ENCODE measurements around the gene CHCHD3.
"Not testable (repeated sequence)": the region's sequence is repeated elsewhere in the genome, so short reads cannot be mapped to it uniquely, and the experiment has no call there.

The CHCHD3 gene

DNA sequence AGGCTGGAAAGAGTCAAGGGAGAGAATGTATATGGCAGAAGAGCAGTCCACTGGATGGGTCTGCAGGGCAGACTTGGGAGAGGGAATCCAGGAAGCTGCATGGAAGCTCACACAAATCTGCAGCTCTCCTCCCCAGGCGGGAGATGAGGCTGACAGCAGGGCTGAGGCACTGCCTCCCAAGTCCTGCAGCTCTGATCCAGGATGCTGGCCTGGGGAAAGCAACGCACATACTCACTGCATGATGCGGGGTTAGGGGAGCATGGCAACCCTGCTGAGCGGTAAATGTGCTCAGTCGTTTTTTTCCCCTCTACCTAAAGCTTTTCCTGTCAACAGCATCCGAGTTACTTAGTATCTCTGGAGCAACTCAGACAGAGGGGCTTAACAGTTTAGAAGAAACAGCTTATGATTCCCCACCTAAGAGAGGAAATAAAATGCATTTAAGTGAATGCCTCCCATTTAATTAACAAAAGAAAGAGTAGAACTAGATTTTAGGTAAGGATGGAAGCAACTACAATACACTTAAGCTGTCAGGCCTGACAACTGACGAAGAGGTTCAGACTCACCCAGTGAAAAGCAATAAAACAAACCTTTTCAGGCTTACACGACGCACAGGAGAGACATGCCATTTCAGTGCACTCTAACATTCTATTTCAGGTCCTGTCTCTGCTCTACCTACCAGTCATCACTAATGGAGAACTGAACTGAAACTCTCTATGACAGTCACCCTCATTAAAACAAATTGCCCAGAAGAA lies 37.0 kb downstream of the CHCHD3 start:
- DNase-seq (ENCODE audit: low spot score) = no peak

DNA sequence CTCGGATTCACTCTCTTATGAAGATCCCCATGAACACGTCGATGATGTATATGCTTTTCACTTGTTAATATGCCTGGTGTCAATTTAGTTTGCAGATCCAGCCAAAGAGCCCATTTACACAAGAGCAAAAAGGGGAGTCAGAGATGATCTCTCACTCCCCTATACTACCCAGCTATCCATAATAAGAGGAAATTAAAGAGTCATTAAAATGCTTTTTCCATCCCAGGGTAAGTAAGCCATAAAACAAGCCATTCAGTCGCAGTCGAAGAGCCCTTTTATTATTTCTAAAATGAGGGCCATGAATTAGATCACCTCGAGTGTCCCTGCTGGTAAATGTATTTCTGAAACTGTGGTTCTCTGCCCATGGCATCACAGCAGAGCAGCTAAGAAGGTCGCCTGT lies 41.2 kb downstream of the CHCHD3 start:
- no peak for DNase-seq (ENCODE audit: low spot score)

DNA sequence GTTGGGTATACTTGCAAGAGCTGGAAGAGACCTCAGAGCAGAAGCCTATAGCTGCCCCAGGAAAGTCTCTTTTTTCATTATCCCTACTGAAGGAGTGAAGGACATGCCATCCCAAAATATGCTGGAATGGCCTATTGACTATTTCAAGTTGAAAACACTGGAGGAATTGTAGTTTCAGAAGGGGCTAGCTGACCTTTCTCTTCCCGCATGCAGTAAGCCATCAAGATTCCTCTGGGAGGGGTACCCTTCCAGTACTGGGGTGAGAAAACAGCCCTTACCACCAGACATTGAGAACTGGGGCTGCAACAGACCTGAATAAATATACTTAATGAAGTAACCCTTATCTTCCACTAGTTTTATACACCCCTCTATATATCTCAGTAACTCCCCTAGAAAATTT lies 41.7 kb downstream of the CHCHD3 start:
- no peak for DNase-seq (ENCODE audit: low spot score)

DNA sequence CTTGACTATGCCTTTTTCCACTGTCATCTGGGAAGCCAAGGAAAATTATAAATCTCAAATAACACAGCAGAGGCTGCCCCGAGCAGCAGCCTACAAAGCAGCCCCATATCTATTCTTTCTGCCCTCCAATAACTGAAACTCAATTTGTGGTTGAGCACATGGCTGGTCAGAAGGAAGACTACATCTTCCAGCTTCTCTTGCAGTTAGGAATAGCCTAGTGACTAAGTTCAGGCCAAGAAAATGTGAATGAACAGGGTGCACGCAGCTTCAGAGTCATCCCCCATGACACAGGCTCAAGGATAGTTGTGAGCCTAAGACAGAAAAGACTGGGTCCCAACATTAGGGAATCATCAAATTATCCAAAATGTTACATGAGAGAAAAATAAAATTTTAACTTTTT lies 42.3 kb downstream of the CHCHD3 start:
- DNase-seq (ENCODE audit: low spot score) = no peak

DNA sequence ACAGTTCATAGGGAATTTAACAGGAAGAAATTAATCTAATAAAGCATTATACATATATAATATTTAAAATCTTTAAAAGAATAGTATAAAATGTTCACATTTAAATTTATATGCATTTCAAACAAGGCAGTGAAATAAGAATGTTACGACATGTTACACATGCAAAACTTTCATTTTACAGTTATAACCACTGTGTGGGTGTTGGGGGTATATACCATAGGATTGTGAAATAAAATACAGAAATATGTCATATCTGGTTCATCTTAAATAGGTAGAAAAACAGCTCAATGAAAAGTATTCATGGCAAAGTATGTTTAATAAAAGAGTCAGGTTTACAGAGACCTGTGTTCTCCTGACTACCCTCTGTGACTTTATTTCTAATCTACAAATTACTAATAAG lies 45.6 kb downstream of the CHCHD3 start:
- no peak for DNase-seq (ENCODE audit: low spot score)

DNA sequence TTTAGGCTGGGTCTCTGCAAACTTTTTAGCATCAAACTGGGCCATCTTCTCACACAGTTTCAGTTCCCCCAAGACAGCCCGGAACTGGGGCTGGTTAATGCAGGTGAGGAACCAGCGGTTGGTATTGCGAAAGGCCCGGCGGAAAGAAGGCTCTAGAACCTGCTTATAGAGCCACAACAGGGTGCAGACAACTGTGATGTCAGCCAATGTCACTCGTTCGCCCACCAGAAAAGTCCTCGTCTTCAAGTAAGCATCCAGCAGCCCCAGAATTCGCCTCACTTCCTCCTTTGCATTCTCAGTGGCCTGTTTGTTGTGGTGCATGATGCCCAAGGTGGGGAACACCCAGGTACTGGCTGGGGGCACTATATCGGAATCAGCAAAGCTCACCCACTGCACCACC lies 46.6 kb downstream of the CHCHD3 start:
- not testable (repeated sequence) for DNase-seq (ENCODE audit: low spot score)

DNA sequence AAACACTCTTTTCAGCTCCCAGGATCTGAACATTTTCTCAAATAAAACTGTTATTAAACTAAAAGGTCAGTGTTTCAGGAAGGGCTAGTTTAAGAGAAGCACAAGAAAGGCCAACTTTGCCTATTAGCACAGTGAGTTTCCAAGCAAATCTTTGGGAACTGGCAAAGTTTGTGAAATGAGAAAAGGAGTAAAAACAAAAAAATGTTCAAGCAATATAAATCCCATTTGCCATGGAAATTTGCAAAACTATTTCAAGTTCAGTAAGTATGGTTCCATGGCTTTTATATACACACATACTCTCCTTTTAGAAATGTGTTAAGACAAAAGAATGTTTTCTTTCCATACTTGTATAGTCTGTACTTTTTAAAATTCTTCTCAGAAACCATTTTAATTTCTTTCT lies 51.5 kb downstream of the CHCHD3 start:
- no peak for DNase-seq (ENCODE audit: low spot score)

DNA sequence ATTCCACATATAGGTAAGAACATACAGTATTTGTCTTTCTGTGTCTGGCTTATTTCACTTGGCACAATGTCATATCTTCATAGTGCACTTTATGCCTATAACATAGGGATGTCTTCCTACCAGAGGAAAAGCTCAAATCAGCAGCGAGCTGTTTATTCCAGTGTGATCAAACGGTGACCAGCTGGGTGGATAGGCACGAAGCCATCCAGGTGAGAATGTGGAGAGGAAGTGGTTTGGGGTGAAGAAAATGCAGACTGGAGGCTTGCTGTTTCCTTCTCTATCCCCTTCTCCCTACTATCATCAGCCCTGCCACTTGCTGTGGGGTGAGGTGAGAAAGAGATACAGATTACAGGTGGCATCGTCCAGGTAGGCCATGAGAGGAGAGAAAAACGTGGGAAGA lies 52.4 kb downstream of the CHCHD3 start:
- DNase-seq (ENCODE audit: low spot score) = no peak

DNA sequence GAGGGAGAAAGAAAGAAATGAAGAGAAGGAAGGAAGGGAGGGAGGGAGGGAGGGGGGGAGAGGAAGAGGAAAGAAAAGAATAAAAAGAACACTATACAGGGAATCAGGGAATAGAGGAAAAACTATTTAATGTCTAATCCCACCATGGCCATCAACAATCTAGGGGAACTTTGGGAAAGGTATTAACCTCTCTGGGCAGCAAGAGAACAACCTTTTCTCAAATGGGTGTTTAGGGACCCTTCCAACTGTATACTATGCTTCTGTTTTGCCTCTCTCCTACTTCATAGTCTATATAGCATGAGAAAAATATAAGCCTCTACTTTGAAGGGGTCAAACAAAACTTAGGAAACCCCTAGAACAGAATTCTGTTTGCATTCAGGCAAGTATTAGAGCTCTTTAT lies 54.5 kb downstream of the CHCHD3 start:
- no peak for DNase-seq (ENCODE audit: low spot score)

DNA sequence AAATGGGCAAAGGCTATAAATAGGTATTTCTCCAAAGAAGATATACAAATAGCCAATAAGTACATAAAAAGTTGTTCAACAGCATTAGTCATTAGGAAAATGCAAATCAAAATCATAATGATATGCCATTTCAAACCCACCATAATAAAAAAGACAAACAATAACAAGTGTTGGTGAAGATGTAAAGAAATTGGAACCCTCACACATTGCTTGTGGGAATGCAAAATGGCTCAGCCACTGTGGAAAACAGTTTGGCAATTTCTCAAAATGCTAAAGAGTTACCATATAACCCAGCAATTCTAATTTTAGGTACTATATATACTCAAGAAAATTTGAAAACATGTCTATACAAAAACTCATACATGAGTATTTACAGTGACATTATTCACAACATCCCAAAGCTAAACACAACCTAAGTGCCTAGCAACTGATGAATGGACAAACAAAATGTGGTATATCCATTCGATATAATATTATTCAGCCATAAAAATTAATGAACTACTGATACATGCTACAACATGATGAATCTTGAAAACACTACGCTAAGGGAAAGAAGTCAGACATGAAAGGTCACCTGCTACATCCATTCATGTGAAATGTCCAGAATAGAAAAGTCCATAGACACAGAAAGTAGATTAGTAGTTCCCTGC lies 55.6 kb downstream of the CHCHD3 start:
- no peak for DNase-seq (ENCODE audit: low spot score)

DNA sequence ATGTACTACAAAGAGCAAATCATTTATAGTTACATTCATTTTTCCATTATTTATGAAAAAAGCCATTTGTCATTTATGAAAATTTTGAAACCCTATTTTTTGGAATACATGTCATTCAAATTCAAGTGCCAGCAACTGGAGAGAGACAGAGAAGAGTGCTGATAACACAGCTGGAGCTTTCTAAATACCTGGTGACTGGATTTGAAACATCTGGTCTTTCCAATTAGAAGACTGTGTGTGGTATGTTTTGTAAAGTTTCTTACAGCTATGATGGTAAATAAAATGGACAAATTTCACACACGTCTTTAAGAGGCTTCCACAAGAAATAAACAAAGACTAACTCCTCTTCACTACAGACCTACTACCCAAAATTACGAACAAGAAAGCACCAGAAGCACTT lies 56.8 kb downstream of the CHCHD3 start:
- DNase-seq (ENCODE audit: low spot score) = no peak

DNA sequence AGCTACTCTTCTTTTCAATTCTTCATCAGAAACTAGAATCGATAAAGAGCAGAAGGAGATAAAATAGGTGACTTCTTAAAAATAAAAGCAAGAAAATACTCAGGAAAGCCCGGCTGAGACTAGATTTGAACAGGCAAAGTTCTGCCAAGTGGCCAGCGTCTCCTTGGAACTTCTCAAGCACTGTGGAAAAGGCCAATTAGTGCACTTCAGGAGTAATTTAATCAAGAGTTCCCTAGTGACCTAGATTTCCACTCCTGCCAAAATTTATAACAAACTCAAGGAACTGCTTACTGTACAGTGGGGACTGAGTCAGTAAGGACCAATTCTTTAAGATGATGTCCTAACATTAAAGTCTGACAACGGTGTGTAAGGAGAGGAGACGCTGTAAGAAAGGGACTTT lies 57.3 kb downstream of the CHCHD3 start:
- DNase-seq (ENCODE audit: low spot score) = no peak

DNA sequence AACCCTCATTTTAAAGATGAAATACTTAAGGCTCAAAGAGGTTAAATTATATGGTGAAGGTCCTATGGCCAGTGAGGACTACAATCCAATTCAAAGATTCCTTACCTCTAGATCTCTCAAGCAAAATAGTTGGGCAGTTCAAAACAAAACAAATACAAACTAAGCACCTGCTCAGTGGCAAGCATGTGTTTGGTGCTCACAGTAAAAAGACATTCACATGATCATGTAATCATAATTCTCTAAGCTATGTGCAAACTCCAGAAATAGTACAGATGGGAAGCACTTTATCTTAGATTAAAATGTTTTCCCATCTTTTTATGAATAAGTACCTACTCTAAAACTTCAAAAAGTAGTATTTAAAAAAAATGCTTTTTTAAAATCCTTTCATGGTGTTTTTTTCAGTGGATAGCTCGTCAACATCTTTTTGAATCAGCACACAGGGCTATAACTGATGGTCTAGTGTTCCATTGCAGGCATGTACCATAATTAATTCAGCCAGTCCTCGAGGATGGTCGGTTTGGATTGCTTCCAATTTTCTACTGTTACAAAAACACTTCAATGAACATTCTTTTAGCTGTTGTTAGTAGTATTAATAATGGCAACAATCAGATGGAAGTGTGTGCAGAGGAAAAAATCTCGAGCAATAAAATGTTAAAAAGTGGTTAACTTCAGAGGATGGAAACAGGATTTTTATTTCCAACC lies 58.4 kb downstream of the CHCHD3 start:
- no peak for DNase-seq (ENCODE audit: low spot score)

DNA sequence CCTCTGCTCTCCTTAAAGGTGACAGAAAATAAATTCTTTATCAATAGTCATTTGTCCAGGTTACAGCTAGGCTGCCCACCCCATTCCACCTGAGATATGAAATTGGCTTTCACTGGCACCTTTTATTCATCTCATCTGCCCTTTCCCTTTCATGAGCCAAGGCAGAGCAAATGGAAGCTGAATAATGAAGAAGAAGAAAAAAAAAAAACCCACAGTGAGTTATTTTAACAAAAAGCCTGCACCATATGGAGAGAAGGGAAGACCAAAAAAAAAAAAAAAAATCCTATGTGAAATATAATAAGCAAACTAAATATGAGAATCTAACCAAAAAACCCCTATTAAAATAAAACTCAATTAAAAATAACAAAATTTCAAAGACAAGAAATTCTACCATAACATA lies 59.2 kb downstream of the CHCHD3 start:
- no peak for DNase-seq (ENCODE audit: low spot score)

DNA sequence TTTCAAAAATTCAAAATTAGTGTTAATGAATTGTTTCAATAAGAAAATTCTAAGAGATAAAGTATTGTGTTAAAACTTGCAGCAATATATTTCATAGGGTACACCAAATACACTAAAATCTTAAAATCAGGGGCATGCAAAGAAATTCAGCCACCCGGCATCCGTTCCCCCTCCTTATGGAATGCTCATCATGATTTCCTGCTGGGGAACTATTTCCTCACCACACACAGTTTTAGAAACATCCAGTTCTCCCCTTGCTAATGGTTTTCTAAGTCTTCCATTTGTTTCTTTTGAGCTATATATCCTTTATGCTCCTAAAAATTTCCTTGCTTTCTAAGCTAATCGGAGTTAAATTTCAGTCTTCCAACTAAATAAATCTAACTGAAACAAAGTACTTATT lies 60.7 kb downstream of the CHCHD3 start:
- DNase-seq (ENCODE audit: low spot score) = no peak

DNA sequence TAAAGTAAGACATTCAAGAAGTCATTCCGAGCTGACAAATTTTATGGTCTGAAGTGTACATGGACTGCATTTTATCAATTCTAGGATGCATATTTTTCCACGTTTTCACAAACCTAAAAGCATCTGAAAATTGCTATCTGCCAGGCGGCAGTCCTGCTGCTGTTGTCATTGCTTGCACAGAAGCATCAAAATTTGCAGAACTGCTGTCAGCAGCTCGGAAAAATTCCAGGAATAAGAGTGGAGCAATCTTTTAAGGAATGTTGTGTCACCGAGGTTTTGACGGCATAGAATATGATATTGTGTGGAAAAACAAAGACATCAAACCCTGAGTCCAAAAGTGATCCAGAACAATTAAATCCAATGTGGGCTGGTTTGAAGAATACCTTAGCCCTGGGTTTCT lies 61.4 kb downstream of the CHCHD3 start:
- no peak for DNase-seq (ENCODE audit: low spot score)

DNA sequence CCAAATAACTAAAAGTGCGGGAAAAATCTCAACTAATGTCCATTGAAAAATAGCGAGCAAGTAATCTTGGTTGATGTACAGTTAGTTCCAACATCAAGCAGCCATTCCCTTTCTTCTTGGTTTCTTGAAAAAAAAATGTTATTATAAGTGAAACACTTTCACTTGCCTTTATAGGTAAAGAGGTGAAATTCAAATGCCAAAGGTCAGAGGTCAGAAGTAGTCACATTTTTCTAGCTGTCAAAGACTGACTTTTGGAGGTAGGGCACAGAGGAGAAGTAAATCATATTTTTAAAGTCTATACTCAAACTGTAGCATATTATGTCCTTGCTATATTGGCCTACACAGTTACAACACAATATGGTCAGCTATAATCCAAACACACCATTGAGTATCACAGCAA lies 62.3 kb downstream of the CHCHD3 start:
- DNase-seq (ENCODE audit: low spot score) = no peak

DNA sequence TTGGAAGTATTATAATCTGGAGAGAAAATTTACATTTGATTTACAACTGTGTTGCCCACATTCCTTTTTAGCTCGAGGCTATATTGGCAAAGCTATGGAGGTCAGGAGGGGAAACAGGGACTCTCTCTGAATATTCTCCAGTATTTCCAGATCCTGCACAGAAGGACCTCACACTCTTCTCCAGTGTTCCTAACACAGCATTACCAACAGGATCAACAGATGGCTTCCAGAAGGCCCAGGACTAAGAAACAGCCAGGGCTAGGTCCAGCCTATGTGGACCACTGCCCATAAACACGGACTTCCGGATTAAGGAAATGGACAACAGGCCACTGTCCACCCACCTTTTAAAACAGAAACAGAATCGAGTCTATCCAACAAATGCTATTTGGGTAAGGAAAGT lies 65.3 kb downstream of the CHCHD3 start:
- DNase-seq (ENCODE audit: low spot score) = no peak

DNA sequence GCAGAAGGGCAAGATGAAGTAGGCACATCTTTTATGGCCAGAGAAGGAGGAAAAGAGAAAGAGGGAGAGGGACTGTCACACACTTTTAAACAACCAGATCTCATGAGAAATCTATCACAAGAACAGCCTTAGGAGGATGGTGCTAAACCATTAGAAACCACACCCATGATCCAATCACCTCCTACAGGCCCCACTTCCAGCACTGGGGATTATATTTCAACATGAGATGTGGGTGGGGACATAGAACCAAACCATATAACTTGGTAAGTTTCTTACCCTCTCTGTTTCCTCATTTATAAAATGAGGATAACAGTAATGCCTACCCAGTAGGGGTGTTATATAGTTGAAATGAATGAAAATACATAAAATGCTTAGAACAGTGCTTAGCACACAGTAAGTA lies 66.0 kb downstream of the CHCHD3 start:
- no peak for DNase-seq (ENCODE audit: low spot score)

DNA sequence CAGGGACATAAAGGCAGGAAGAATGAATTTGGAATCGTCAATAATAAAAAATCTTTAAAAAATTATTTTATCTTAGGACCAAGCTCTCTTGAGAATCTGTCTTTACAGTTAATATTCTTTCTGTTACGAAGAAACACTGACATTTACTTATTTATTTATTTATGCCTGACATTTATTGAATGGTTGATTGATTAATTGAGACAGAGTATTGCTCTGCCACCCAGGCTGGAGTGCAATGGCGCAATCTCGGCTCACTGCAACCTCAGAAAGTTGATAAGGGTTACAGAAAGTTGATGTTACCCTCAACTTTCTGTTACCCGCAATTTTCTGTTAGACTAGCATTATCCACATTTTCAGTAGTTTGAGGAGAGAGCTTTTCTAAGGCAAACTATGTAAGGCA lies 70.1 kb downstream of the CHCHD3 start:
- no peak for DNase-seq (ENCODE audit: low spot score)

DNA sequence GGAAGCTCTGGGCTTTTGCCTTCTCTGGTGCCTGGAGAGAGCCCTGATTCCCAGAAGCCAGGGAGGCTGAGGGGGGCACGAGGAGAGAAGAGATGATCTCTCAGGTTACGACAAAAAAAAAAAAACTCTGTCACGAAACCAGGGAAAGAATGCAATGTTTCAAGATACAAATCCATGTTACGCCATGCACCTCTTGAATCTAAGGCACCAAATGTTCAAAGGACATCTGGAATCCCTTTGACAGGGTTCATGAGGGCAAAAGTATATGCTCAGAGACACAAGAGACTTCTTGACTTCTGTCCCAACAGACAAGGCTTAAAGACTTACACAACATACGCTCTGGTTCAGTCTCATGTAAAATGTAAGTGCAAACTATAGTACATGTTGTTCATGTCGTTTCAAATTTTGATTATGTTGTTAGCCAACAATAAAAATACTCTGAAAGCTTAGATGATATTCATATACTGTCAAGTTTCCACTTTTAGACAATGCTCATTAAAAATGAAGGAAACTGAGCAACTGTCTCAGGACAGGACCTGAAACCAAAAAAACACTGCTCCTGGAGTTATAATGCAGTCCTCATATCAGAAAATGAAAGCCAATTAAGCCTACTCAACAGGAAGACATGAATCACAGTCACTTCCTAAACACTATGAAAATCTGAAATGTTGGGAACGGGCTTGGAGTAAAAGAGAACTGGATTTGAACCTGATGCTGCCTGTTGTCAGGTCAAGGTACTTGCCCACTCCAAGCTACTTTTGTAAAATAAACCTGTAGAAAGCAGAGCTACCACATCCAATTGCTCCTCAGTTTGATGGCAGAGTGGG lies 72.3 kb downstream of the CHCHD3 start:
- no peak for DNase-seq (ENCODE audit: low spot score)

DNA sequence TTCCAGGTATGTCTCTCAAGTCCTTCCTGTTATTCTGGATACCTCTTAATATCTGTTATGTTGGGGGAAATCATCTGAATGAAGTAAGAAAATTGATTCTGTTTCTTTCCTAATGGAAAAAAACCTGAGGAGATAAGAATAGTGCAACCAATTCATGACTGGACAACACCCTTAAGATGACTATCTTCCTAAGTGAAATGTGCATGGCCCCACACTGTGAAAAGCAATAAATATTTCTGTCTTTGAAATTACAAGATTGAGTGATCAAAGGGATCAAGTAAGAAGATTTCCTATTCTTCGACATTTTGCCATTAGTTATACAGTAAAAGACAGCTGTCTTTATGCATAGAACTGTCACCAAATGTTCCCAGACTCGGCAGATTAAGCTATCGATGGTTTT lies 73.9 kb downstream of the CHCHD3 start:
- no peak for DNase-seq (ENCODE audit: low spot score)
